ENCODE results near the gene SLC17A8.

The SLC17A8 gene

GRCh38 chr12:100372853-100373640 lies 16.2 kb downstream of the SLC17A8 start:
- Histone ChIP-seq H3K27me3 (ENCODE audit: insufficient read depth, low read length) (peaks cover 31% of the 10 kb centered on the region), H3K4me1 (ENCODE audit: insufficient read depth, low read length) (peaks cover 21% of the 10 kb centered on the region; the same call in 1 of the 2 replicates), H3K9ac (ENCODE audit: low read depth, low read length) (no peak overlapping the region), H3K36me3 (ENCODE audit: insufficient read depth, low read depth, low read length) (no peaks in the 10 kb centered on the region), H3K27ac (ENCODE audit: low read length) (no peak overlapping the region), H3K4me3 (ENCODE audit: low read length) (peak overlapping the region; percentile 42; the same call in 1 of the 2 replicates), H3K9me3 (ENCODE audit: insufficient read depth, low read depth, low read length) (no peaks in the 10 kb centered on the region)

- no peaks in the 10 kb centered on the region for H3K36me3 ChIP-seq (ENCODE audit: insufficient read depth, low read depth, low read length)
- no peak overlapping the region for H3K27ac ChIP-seq (ENCODE audit: low read length)
- H3K4me1 ChIP-seq (ENCODE audit: insufficient read depth, low read length): peaks cover 21% of the 10 kb centered on the region; the same call in 1 of the 2 replicates
- H3K9me3 ChIP-seq (ENCODE audit: insufficient read depth, low read depth, low read length): no peaks in the 10 kb centered on the region
- no peak overlapping the region for H3K4me3 ChIP-seq (ENCODE audit: low read length)
- H3K9ac ChIP-seq (ENCODE audit: low read depth, low read length): no peak overlapping the region
- peaks cover 31% of the 10 kb centered on the region for H3K27me3 ChIP-seq (ENCODE audit: insufficient read depth, low read length)
These were observed 18.3 kb downstream of the SLC17A8 start for GRCh38 chr12:100375038-100375735.

GRCh38 chr12:100376161-100376560 lies 19.3 kb downstream of the SLC17A8 start:
- no peak overlapping the region for H3K4me3 ChIP-seq (ENCODE audit: low read length)
- no peak overlapping the region for H3K27ac ChIP-seq (ENCODE audit: low read length)
- peaks cover 14% of the 10 kb centered on the region; the same call in 1 of the 2 replicates for H3K4me1 ChIP-seq (ENCODE audit: insufficient read depth, low read length)
- H3K36me3 ChIP-seq (ENCODE audit: insufficient read depth, low read depth, low read length): no peaks in the 10 kb centered on the region
- no peak overlapping the region for H3K9ac ChIP-seq (ENCODE audit: low read depth, low read length)
- peaks cover 31% of the 10 kb centered on the region for H3K27me3 ChIP-seq (ENCODE audit: insufficient read depth, low read length)
- H3K9me3 ChIP-seq (ENCODE audit: insufficient read depth, low read depth, low read length): no peaks in the 10 kb centered on the region

- no peaks in the 10 kb centered on the region for H3K9me3 ChIP-seq (ENCODE audit: insufficient read depth, low read depth, low read length)
- no peaks in the 10 kb centered on the region for H3K36me3 ChIP-seq (ENCODE audit: insufficient read depth, low read depth, low read length)
- H3K4me1 ChIP-seq (ENCODE audit: insufficient read depth, low read length): no peaks in the 10 kb centered on the region
- H3K9ac ChIP-seq (ENCODE audit: low read depth, low read length): no peak overlapping the region
- no peaks in the 10 kb centered on the region for H3K27me3 ChIP-seq (ENCODE audit: insufficient read depth, low read length)
- H3K27ac ChIP-seq (ENCODE audit: low read length): no peak overlapping the region
- no peak overlapping the region for H3K4me3 ChIP-seq (ENCODE audit: low read length)
These were observed 24.5 kb downstream of the SLC17A8 start for GRCh38 chr12:100381379-100381778.

- no peaks in the 10 kb centered on the region for H3K9me3 ChIP-seq (ENCODE audit: insufficient read depth, low read depth, low read length)
- no peak overlapping the region for H3K9ac ChIP-seq (ENCODE audit: low read depth, low read length)
- H3K36me3 ChIP-seq (ENCODE audit: insufficient read depth, low read depth, low read length): no peaks in the 10 kb centered on the region
- H3K4me3 ChIP-seq (ENCODE audit: low read length): no peak overlapping the region
- no peaks in the 10 kb centered on the region for H3K27me3 ChIP-seq (ENCODE audit: insufficient read depth, low read length)
- H3K4me1 ChIP-seq (ENCODE audit: insufficient read depth, low read length): no peaks in the 10 kb centered on the region
- no peak overlapping the region for H3K27ac ChIP-seq (ENCODE audit: low read length)
These were observed 25.5 kb downstream of the SLC17A8 start for GRCh38 chr12:100382338-100382737.

GRCh38 chr12:100383586-100384558 lies 27.0 kb downstream of the SLC17A8 start:
- no peaks in the 10 kb centered on the region for H3K27me3 ChIP-seq (ENCODE audit: insufficient read depth, low read length)
- no peaks in the 10 kb centered on the region for H3K4me1 ChIP-seq (ENCODE audit: insufficient read depth, low read length)

GRCh38 chr12:100384559-100384935 lies 27.7 kb downstream of the SLC17A8 start:
- Histone ChIP-seq H3K27me3 (ENCODE audit: insufficient read depth, low read length) (no peaks in the 10 kb centered on the region), H3K36me3 (ENCODE audit: insufficient read depth, low read depth, low read length) (no peaks in the 10 kb centered on the region), H3K4me3 (ENCODE audit: low read length) (no peak overlapping the region), H3K9ac (ENCODE audit: low read depth, low read length) (no peak overlapping the region), H3K9me3 (ENCODE audit: insufficient read depth, low read depth, low read length) (no peaks in the 10 kb centered on the region), H3K27ac (ENCODE audit: low read length) (no peak overlapping the region), H3K4me1 (ENCODE audit: insufficient read depth, low read length) (no peaks in the 10 kb centered on the region)

More at GRCh38 chr12:100383586-100384558, 27.0 kb downstream of the SLC17A8 start:
- Histone ChIP-seq H3K9ac (ENCODE audit: low read depth, low read length) (no peak overlapping the region), H3K9me3 (ENCODE audit: insufficient read depth, low read depth, low read length) (no peaks in the 10 kb centered on the region), H3K36me3 (ENCODE audit: insufficient read depth, low read depth, low read length) (no peaks in the 10 kb centered on the region), H3K27ac (ENCODE audit: low read length) (no peak overlapping the region), H3K4me3 (ENCODE audit: low read length) (no peak overlapping the region)

GRCh38 chr12:100388382-100388781 lies 31.5 kb downstream of the SLC17A8 start:
- no peaks in the 10 kb centered on the region for H3K27me3 ChIP-seq (ENCODE audit: insufficient read depth, low read length)
- no peaks in the 10 kb centered on the region for H3K4me1 ChIP-seq (ENCODE audit: insufficient read depth, low read length)
- no peak overlapping the region for H3K4me3 ChIP-seq (ENCODE audit: low read length)
- H3K9ac ChIP-seq (ENCODE audit: low read depth, low read length): no peak overlapping the region
- H3K27ac ChIP-seq (ENCODE audit: low read length): no peak overlapping the region
- no peaks in the 10 kb centered on the region for H3K9me3 ChIP-seq (ENCODE audit: insufficient read depth, low read depth, low read length)
- H3K36me3 ChIP-seq (ENCODE audit: insufficient read depth, low read depth, low read length): no peaks in the 10 kb centered on the region

- Histone ChIP-seq H3K4me1 (ENCODE audit: insufficient read depth, low read length) (no peaks in the 10 kb centered on the region), H3K4me3 (ENCODE audit: low read length) (no peak overlapping the region), H3K9ac (ENCODE audit: low read depth, low read length) (no peak overlapping the region), H3K27ac (ENCODE audit: low read length) (no peak overlapping the region), H3K9me3 (ENCODE audit: insufficient read depth, low read depth, low read length) (no peaks in the 10 kb centered on the region), H3K36me3 (ENCODE audit: insufficient read depth, low read depth, low read length) (no peaks in the 10 kb centered on the region), H3K27me3 (ENCODE audit: insufficient read depth, low read length) (no peaks in the 10 kb centered on the region)
These were observed 35.0 kb downstream of the SLC17A8 start for GRCh38 chr12:100391856-100392255.

GRCh38 chr12:100393200-100393599 lies 36.3 kb downstream of the SLC17A8 start:
- Histone ChIP-seq H3K27ac (ENCODE audit: low read length) (no peak overlapping the region), H3K4me3 (ENCODE audit: low read length) (no peak overlapping the region), H3K9ac (ENCODE audit: low read depth, low read length) (no peak overlapping the region), H3K4me1 (ENCODE audit: insufficient read depth, low read length) (no peaks in the 10 kb centered on the region), H3K9me3 (ENCODE audit: insufficient read depth, low read depth, low read length) (no peaks in the 10 kb centered on the region), H3K27me3 (ENCODE audit: insufficient read depth, low read length) (no peaks in the 10 kb centered on the region), H3K36me3 (ENCODE audit: insufficient read depth, low read depth, low read length) (no peaks in the 10 kb centered on the region)

GRCh38 chr12:100395811-100396210 lies 38.9 kb downstream of the SLC17A8 start:
- Histone ChIP-seq H3K27ac (ENCODE audit: low read length) (no peak overlapping the region), H3K9ac (ENCODE audit: low read depth, low read length) (no peak overlapping the region), H3K9me3 (ENCODE audit: insufficient read depth, low read depth, low read length) (no peaks in the 10 kb centered on the region), H3K4me3 (ENCODE audit: low read length) (no peak overlapping the region), H3K27me3 (ENCODE audit: insufficient read depth, low read length) (no peaks in the 10 kb centered on the region), H3K4me1 (ENCODE audit: insufficient read depth, low read length) (peaks cover 10% of the 10 kb centered on the region; the same call in 1 of the 2 replicates), H3K36me3 (ENCODE audit: insufficient read depth, low read depth, low read length) (no peaks in the 10 kb centered on the region)

Measured in iPS-20b (cell line).